HT1080 (cell line): ENCODE results near the gene EPHB1. TPM values are rescaled to one million over a fixed set of nuclear protein-coding genes. Genes with fewer than 3 reads are reported as not detected.
"Not testable (repeated sequence)": the region's sequence is repeated elsewhere in the genome, so short reads cannot be mapped to it uniquely, and the experiment has no call there.

Experiments used
- DNase-seq: peaks from one replicate; pipeline ENCODE4 v3.0.0-alpha.2; 2015; ENCODE audit warnings: low read depth
- total RNA-seq: library from RNA; depleted of rRNA; stranded (reverse); fragments of >200 nt; shearing (Covaris generic); gene quantifications from 2 replicates; pipeline ENCODE4 v1.2.3, GENCODE V29; 2014

The EPHB1 gene
- total RNA-seq, 1 experiment from 2014 or later: 4.4 TPM

GRCh38 chr3:134938029-134938525, 143.0 kb downstream of the EPHB1 start:
- no peak for DNase-seq

GRCh38 chr3:134939978-134940377, 144.9 kb downstream of the EPHB1 start:
- DNase-seq: peak; percentile 30

GRCh38 chr3:134941820-134942219, 146.8 kb downstream of the EPHB1 start:
- no peak for DNase-seq

GRCh38 chr3:134944429-134944828, 149.4 kb downstream of the EPHB1 start:
- DNase-seq: no peak

- DNase-seq: no peak
Measured at GRCh38 chr3:134949150-134949549, 154.1 kb downstream of the EPHB1 start.

- DNase-seq: no peak
Measured at GRCh38 chr3:134952371-134952770, 157.3 kb downstream of the EPHB1 start.

- no peak for DNase-seq
Measured at GRCh38 chr3:134955874-134956273, 160.8 kb downstream of the EPHB1 start.

- no peak for DNase-seq
Measured at GRCh38 chr3:134956395-134956794, 161.3 kb downstream of the EPHB1 start.

GRCh38 chr3:134956844-134957243, 161.8 kb downstream of the EPHB1 start:
- no peak for DNase-seq

GRCh38 chr3:134959516-134959915, 164.5 kb downstream of the EPHB1 start:
- DNase-seq: no peak

- no peak for DNase-seq
Measured at GRCh38 chr3:134964226-134964625, 169.2 kb downstream of the EPHB1 start.

GRCh38 chr3:134965865-134966481, 170.9 kb downstream of the EPHB1 start:
- DNase-seq: no peak

- DNase-seq: no peak
Measured at GRCh38 chr3:134970895-134971294, 175.8 kb downstream of the EPHB1 start.

GRCh38 chr3:134971306-134971705, 176.2 kb downstream of the EPHB1 start:
- no peak for DNase-seq

- DNase-seq: not testable (repeated sequence)
Measured at GRCh38 chr3:134971907-134972306, 176.8 kb downstream of the EPHB1 start.

GRCh38 chr3:134972836-134973455, 177.9 kb downstream of the EPHB1 start:
- DNase-seq: no peak

GRCh38 chr3:134974624-134975023, 179.6 kb downstream of the EPHB1 start:
- DNase-seq: peak; percentile 78

GRCh38 chr3:134976948-134977347, 181.9 kb downstream of the EPHB1 start:
- no peak for DNase-seq

- peak; percentile 29 for DNase-seq
Measured at GRCh38 chr3:134978658-134979057, 183.6 kb downstream of the EPHB1 start.

- DNase-seq: no peak
Measured at GRCh38 chr3:134985864-134986715, 191.0 kb downstream of the EPHB1 start.

GRCh38 chr3:134988666-134989065, 193.6 kb downstream of the EPHB1 start:
- peak; percentile 66 for DNase-seq

GRCh38 chr3:134991003-134991402, 195.9 kb downstream of the EPHB1 start:
- no peak for DNase-seq
